Activated naive CD8-positive, alpha-beta T cell (primary cell): ENCODE measurements around the gene RYR2.

Experiments used
- H3K27ac Mint-ChIP-seq: one replicate; pipeline ENCODE4 v1.8.0; 2021; ENCODE audit warnings: mixed read lengths
- H3K27me3 Mint-ChIP-seq: one replicate; pipeline ENCODE4 v1.8.0; 2021; ENCODE audit warnings: mixed read lengths
- H3K36me3 Mint-ChIP-seq: one replicate; pipeline ENCODE4 v1.8.0; 2021; ENCODE audit warnings: mixed read lengths
- H3K4me1 Mint-ChIP-seq: one replicate; pipeline ENCODE4 v1.8.0; 2021; ENCODE audit warnings: low read depth, mixed read lengths
- H3K4me3 Mint-ChIP-seq: one replicate; pipeline ENCODE4 v1.8.0; 2021; ENCODE audit warnings: mild to moderate bottlenecking, mixed read lengths
- H3K9me3 Mint-ChIP-seq: one replicate; pipeline ENCODE4 v1.8.0; 2021; ENCODE audit warnings: low read depth, mixed read lengths

The RYR2 gene

GRCh38 chr1:237205400-237206064 lies 163.5 kb downstream of the RYR2 start:
- Mint-ChIP-seq H3K4me3 (no peak overlapping the region), H3K4me1 (no peaks in the 10 kb centered on the region), H3K27ac (no peak overlapping the region), H3K36me3 (no peaks in the 10 kb centered on the region), H3K9me3 (no peaks in the 10 kb centered on the region), H3K27me3 (peaks cover 2% of the 10 kb centered on the region)

GRCh38 chr1:237206065-237206414 lies 164.1 kb downstream of the RYR2 start:
- no peaks in the 10 kb centered on the region for H3K36me3 Mint-ChIP-seq
- no peak overlapping the region for H3K27ac Mint-ChIP-seq
- no peak overlapping the region for H3K4me3 Mint-ChIP-seq
- no peaks in the 10 kb centered on the region for H3K4me1 Mint-ChIP-seq
- no peaks in the 10 kb centered on the region for H3K9me3 Mint-ChIP-seq
- H3K27me3 Mint-ChIP-seq = peaks cover 2% of the 10 kb centered on the region

- Mint-ChIP-seq H3K27ac (no peak overlapping the region), H3K4me1 (no peaks in the 10 kb centered on the region), H3K9me3 (no peaks in the 10 kb centered on the region), H3K27me3 (peaks cover 2% of the 10 kb centered on the region), H3K36me3 (no peaks in the 10 kb centered on the region), H3K4me3 (no peak overlapping the region)
Measured at GRCh38 chr1:237211031-237211430, 169.0 kb downstream of the RYR2 start.

- H3K9me3 Mint-ChIP-seq = no peaks in the 10 kb centered on the region
- no peak overlapping the region for H3K27ac Mint-ChIP-seq
- no peak overlapping the region for H3K4me3 Mint-ChIP-seq
- no peaks in the 10 kb centered on the region for H3K27me3 Mint-ChIP-seq
- no peaks in the 10 kb centered on the region for H3K4me1 Mint-ChIP-seq
- H3K36me3 Mint-ChIP-seq = no peaks in the 10 kb centered on the region
Measured at GRCh38 chr1:237211540-237211939, 169.6 kb downstream of the RYR2 start.

GRCh38 chr1:237219751-237220642 lies 178.0 kb downstream of the RYR2 start:
- no peak overlapping the region for H3K4me3 Mint-ChIP-seq
- no peak overlapping the region for H3K27ac Mint-ChIP-seq
- no peaks in the 10 kb centered on the region for H3K4me1 Mint-ChIP-seq
- no peaks in the 10 kb centered on the region for H3K36me3 Mint-ChIP-seq
- H3K9me3 Mint-ChIP-seq = no peaks in the 10 kb centered on the region
- H3K27me3 Mint-ChIP-seq = peaks cover 5% of the 10 kb centered on the region

GRCh38 chr1:237223419-237223818 lies 181.4 kb downstream of the RYR2 start:
- Mint-ChIP-seq H3K4me3 (no peak overlapping the region), H3K27ac (no peak overlapping the region), H3K9me3 (no peaks in the 10 kb centered on the region), H3K36me3 (no peaks in the 10 kb centered on the region), H3K4me1 (no peaks in the 10 kb centered on the region), H3K27me3 (peaks cover 5% of the 10 kb centered on the region)

- H3K27ac Mint-ChIP-seq = no peak overlapping the region
- H3K27me3 Mint-ChIP-seq = peaks cover 2% of the 10 kb centered on the region
- H3K4me3 Mint-ChIP-seq = no peak overlapping the region
- no peaks in the 10 kb centered on the region for H3K9me3 Mint-ChIP-seq
- no peaks in the 10 kb centered on the region for H3K36me3 Mint-ChIP-seq
- no peaks in the 10 kb centered on the region for H3K4me1 Mint-ChIP-seq
Measured at GRCh38 chr1:237226177-237226944, 184.4 kb downstream of the RYR2 start.

GRCh38 chr1:237227476-237227875 lies 185.5 kb downstream of the RYR2 start:
- Mint-ChIP-seq H3K4me1 (no peaks in the 10 kb centered on the region), H3K27ac (no peak overlapping the region), H3K36me3 (no peaks in the 10 kb centered on the region), H3K27me3 (no peaks in the 10 kb centered on the region), H3K9me3 (no peaks in the 10 kb centered on the region), H3K4me3 (no peak overlapping the region)

- H3K27me3 Mint-ChIP-seq = no peaks in the 10 kb centered on the region
Measured at GRCh38 chr1:237228421-237228820, 186.4 kb downstream of the RYR2 start.

GRCh38 chr1:237229333-237229732 lies 187.3 kb downstream of the RYR2 start:
- H3K9me3 Mint-ChIP-seq = no peaks in the 10 kb centered on the region

More at GRCh38 chr1:237228421-237228820, 186.4 kb downstream of the RYR2 start:
- Mint-ChIP-seq H3K36me3 (no peaks in the 10 kb centered on the region), H3K4me3 (no peak overlapping the region), H3K27ac (no peak overlapping the region), H3K9me3 (no peaks in the 10 kb centered on the region), H3K4me1 (no peaks in the 10 kb centered on the region)

GRCh38 chr1:237232501-237232900 lies 190.5 kb downstream of the RYR2 start:
- Mint-ChIP-seq H3K36me3 (no peaks in the 10 kb centered on the region), H3K27ac (no peak overlapping the region), H3K4me3 (no peak overlapping the region), H3K27me3 (peaks cover 4% of the 10 kb centered on the region), H3K9me3 (peaks cover 4% of the 10 kb centered on the region), H3K4me1 (no peaks in the 10 kb centered on the region)

More at GRCh38 chr1:237229333-237229732, 187.3 kb downstream of the RYR2 start:
- Mint-ChIP-seq H3K4me3 (no peak overlapping the region), H3K27me3 (peaks cover under 1% of the 10 kb centered on the region), H3K27ac (no peak overlapping the region), H3K36me3 (no peaks in the 10 kb centered on the region), H3K4me1 (no peaks in the 10 kb centered on the region)

GRCh38 chr1:237235091-237235490 lies 193.1 kb downstream of the RYR2 start:
- no peaks in the 10 kb centered on the region for H3K4me1 Mint-ChIP-seq
- peaks cover 4% of the 10 kb centered on the region for H3K9me3 Mint-ChIP-seq
- no peaks in the 10 kb centered on the region for H3K36me3 Mint-ChIP-seq
- no peak overlapping the region for H3K4me3 Mint-ChIP-seq
- H3K27ac Mint-ChIP-seq = no peak overlapping the region
- peaks cover 4% of the 10 kb centered on the region for H3K27me3 Mint-ChIP-seq

GRCh38 chr1:237237721-237238120 lies 195.7 kb downstream of the RYR2 start:
- Mint-ChIP-seq H3K27ac (no peak overlapping the region), H3K4me1 (no peaks in the 10 kb centered on the region), H3K36me3 (no peaks in the 10 kb centered on the region), H3K27me3 (peaks cover 5% of the 10 kb centered on the region), H3K4me3 (no peak overlapping the region), H3K9me3 (peaks cover 4% of the 10 kb centered on the region)

GRCh38 chr1:237239248-237239647 lies 197.3 kb downstream of the RYR2 start:
- no peak overlapping the region for H3K4me3 Mint-ChIP-seq
- H3K9me3 Mint-ChIP-seq = peaks cover 4% of the 10 kb centered on the region
- no peak overlapping the region for H3K27ac Mint-ChIP-seq
- peaks cover 5% of the 10 kb centered on the region for H3K27me3 Mint-ChIP-seq
- no peaks in the 10 kb centered on the region for H3K36me3 Mint-ChIP-seq
- no peaks in the 10 kb centered on the region for H3K4me1 Mint-ChIP-seq

GRCh38 chr1:237241038-237241437 lies 199.1 kb downstream of the RYR2 start:
- no peaks in the 10 kb centered on the region for H3K4me1 Mint-ChIP-seq

More at GRCh38 chr1:237241038-237241437, 199.1 kb downstream of the RYR2 start:
- H3K9me3 Mint-ChIP-seq = no peaks in the 10 kb centered on the region
- peaks cover 1% of the 10 kb centered on the region for H3K27me3 Mint-ChIP-seq
- H3K4me3 Mint-ChIP-seq = no peak overlapping the region
- no peak overlapping the region for H3K27ac Mint-ChIP-seq
- no peaks in the 10 kb centered on the region for H3K36me3 Mint-ChIP-seq
